ENCODE measurements around the gene MIPEP. TPM values are rescaled to one million over a fixed set of nuclear protein-coding genes. Genes with fewer than 3 reads are reported as not detected.

Gene MIPEP
- total and polyA plus RNA-seq, 2 experiments from 2014 or later: 12.6 to 19.6 TPM

DNA sequence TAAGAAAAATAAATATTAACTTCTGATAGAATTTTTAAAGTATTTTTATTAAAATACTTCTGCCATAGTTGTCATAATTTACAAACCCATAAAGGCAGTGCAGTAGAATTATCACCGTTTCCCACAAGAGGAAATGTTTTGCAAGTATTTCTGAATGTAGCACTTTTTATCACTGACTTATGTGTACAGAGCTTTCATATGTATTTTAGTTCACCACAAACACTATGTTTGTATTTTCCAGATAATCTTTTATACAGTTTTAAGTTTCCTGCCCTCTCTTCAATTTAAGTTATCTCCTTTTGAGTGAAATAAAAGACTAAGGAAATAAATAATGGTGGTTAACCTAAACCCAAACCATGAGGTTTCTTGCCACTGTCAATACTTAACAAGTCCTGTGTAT, 24.2 kb downstream of the MIPEP start:
- Histone ChIP-seq H3K9me3 (ENCODE audit: low read depth) (no peaks in the 10 kb centered on the region), H3K4me3 (no peak overlapping the region), H3K27ac (no peak overlapping the region), H3F3A (ENCODE audit: insufficient read depth) (peaks cover 11% of the 10 kb centered on the region; the same call in 1 of the 2 replicates), H3K4me2 (ENCODE audit: unreplicated experiment) (no peak overlapping the region), H3K4me1 (ENCODE audit: insufficient read depth) (peaks cover 24% of the 10 kb centered on the region), H3K9ac (no peak overlapping the region), H4K20me1 (ENCODE audit: insufficient read depth) (no peaks in the 10 kb centered on the region), H3K9me2 (ENCODE audit: insufficient read depth) (no peaks in the 10 kb centered on the region), H3K27me3 (replicated peaks; ENCODE audit: insufficient read depth) (no peaks in the 10 kb centered on the region), H3K79me2 (ENCODE audit: insufficient read depth) (no peaks in the 10 kb centered on the region), H2AFZ (no peak overlapping the region), H3K36me3 (ENCODE audit: low read depth) (no peaks in the 10 kb centered on the region)
- DNase-seq: no peak
- WGBS, 2 experiments (ENCODE audit: low coverage in 1 of 2, low lambda C conversion rate in 2 of 2, missing lambda C conversion rate in 2 of 2): 74 to 84% methylated on average over 1 of the region's 1 CpG
- in situ Hi-C loops (cut with MboI): loop anchor here (10.0 kb wide), 1 partner anchor 290 kb away; the partner anchor contains the start of gene TNFRSF19
- TF ChIP-seq EZH2 (IDR thresholded peaks at IDR 0.05; ENCODE audit: insufficient read depth, poor library complexity, severe bottlenecking) (no peak), EZH2phosphoT487 (IDR thresholded peaks at IDR 0.05; ENCODE audit: insufficient read depth, low read depth) (no peak)

- in situ Hi-C loops (cut with MboI): loop anchor here (10.0 kb wide), 1 partner anchor 287 kb away; the partner anchor contains the start of gene TNFRSF19
- no peaks in the 10 kb centered on the region for H3K79me2 ChIP-seq (ENCODE audit: insufficient read depth)
- H3K4me2 ChIP-seq (ENCODE audit: unreplicated experiment): no peak overlapping the region
- H3K27me3 ChIP-seq (replicated peaks; ENCODE audit: insufficient read depth): no peaks in the 10 kb centered on the region
- no peaks in the 10 kb centered on the region for H3F3A ChIP-seq (ENCODE audit: insufficient read depth)
- no peak for TF ChIP-seq EZH2 (IDR thresholded peaks at IDR 0.05; ENCODE audit: insufficient read depth, poor library complexity, severe bottlenecking)
- no peaks in the 10 kb centered on the region for H3K4me1 ChIP-seq (ENCODE audit: insufficient read depth)
- 77 to 82% methylated on average over 2 of the region's 2 CpGs for WGBS, 2 experiments (ENCODE audit: low coverage in 1 of 2, low lambda C conversion rate in 2 of 2, missing lambda C conversion rate in 2 of 2)
- H3K9me2 ChIP-seq (ENCODE audit: insufficient read depth): no peaks in the 10 kb centered on the region
- no peaks in the 10 kb centered on the region for H3K9me3 ChIP-seq (ENCODE audit: low read depth)
- H3K9ac ChIP-seq: no peak overlapping the region
- H3K27ac ChIP-seq: no peak overlapping the region
- H2AFZ ChIP-seq: no peak overlapping the region
- no peak for DNase-seq
- peaks cover 4% of the 10 kb centered on the region; the same call in 1 of the 2 replicates for H3K36me3 ChIP-seq (ENCODE audit: low read depth)
- H4K20me1 ChIP-seq (ENCODE audit: insufficient read depth): no peaks in the 10 kb centered on the region
- H3K4me3 ChIP-seq: no peak overlapping the region
Observed at GRCh38 chr13:23861310-23861709, 27.9 kb downstream of the MIPEP start.

- Histone ChIP-seq H3K4me1 (ENCODE audit: insufficient read depth) (no peaks in the 10 kb centered on the region), H3K9ac (no peak overlapping the region), H3K79me2 (ENCODE audit: insufficient read depth) (no peaks in the 10 kb centered on the region), H3K9me2 (ENCODE audit: insufficient read depth) (no peaks in the 10 kb centered on the region), H3K4me3 (no peak overlapping the region), H3F3A (ENCODE audit: insufficient read depth) (no peaks in the 10 kb centered on the region), H4K20me1 (ENCODE audit: insufficient read depth) (no peaks in the 10 kb centered on the region), H3K9me3 (ENCODE audit: low read depth) (no peaks in the 10 kb centered on the region), H3K36me3 (ENCODE audit: low read depth) (peaks cover 4% of the 10 kb centered on the region; the same call in 1 of the 2 replicates), H3K4me2 (ENCODE audit: unreplicated experiment) (no peak overlapping the region), H3K27ac (no peak overlapping the region), H3K27me3 (replicated peaks; ENCODE audit: insufficient read depth) (no peaks in the 10 kb centered on the region), H2AFZ (no peak overlapping the region)
- DNase-seq: no peak
- in situ Hi-C loops (cut with MboI): loop anchor here (10.0 kb wide), 1 partner anchor 285 kb away; the partner anchor contains the start of gene TNFRSF19
- TF ChIP-seq EZH2 (IDR thresholded peaks at IDR 0.05; ENCODE audit: insufficient read depth, poor library complexity, severe bottlenecking) (no peak), EZH2phosphoT487 (IDR thresholded peaks at IDR 0.05; ENCODE audit: insufficient read depth, low read depth) (no peak)
- 94 to 100% methylated on average over 2 of the region's 2 CpGs for WGBS, 2 experiments (ENCODE audit: low coverage in 1 of 2, low lambda C conversion rate in 2 of 2, missing lambda C conversion rate in 2 of 2)
Observed at GRCh38 chr13:23859904-23860303, 29.3 kb downstream of the MIPEP start.

- Histone ChIP-seq H3K9ac (no peak overlapping the region), H3K27me3 (replicated peaks; ENCODE audit: insufficient read depth) (no peaks in the 10 kb centered on the region), H3K9me3 (ENCODE audit: low read depth) (no peaks in the 10 kb centered on the region), H3K79me2 (ENCODE audit: insufficient read depth) (no peaks in the 10 kb centered on the region), H3K4me1 (ENCODE audit: insufficient read depth) (no peaks in the 10 kb centered on the region), H3K4me3 (no peak overlapping the region), H3K27ac (no peak overlapping the region), H3F3A (ENCODE audit: insufficient read depth) (no peaks in the 10 kb centered on the region), H3K36me3 (ENCODE audit: low read depth) (peaks cover 4% of the 10 kb centered on the region; the same call in 1 of the 2 replicates), H2AFZ (no peak overlapping the region), H3K9me2 (ENCODE audit: insufficient read depth) (no peaks in the 10 kb centered on the region), H3K4me2 (ENCODE audit: unreplicated experiment) (no peak overlapping the region), H4K20me1 (ENCODE audit: insufficient read depth) (no peaks in the 10 kb centered on the region)
- in situ Hi-C loops (cut with MboI): no loop called here
- TF ChIP-seq EZH2 (IDR thresholded peaks at IDR 0.05; ENCODE audit: insufficient read depth, poor library complexity, severe bottlenecking): no peak
- TF ChIP-seq EZH2phosphoT487 (IDR thresholded peaks at IDR 0.05; ENCODE audit: insufficient read depth, low read depth): no peak
- no peak for DNase-seq
Observed at GRCh38 chr13:23859455-23859854, 29.7 kb downstream of the MIPEP start.

GRCh38 chr13:23858546-23858945, 30.7 kb downstream of the MIPEP start:
- no peaks in the 10 kb centered on the region for H3K9me2 ChIP-seq (ENCODE audit: insufficient read depth)
- H3K9me3 ChIP-seq (ENCODE audit: low read depth): no peaks in the 10 kb centered on the region
- no peak overlapping the region for H3K27ac ChIP-seq
- H3K4me2 ChIP-seq (ENCODE audit: unreplicated experiment): no peak overlapping the region
- no peaks in the 10 kb centered on the region for H3K79me2 ChIP-seq (ENCODE audit: insufficient read depth)
- no peak overlapping the region for H3K9ac ChIP-seq
- H3K27me3 ChIP-seq (replicated peaks; ENCODE audit: insufficient read depth): no peaks in the 10 kb centered on the region
- no peak for TF ChIP-seq EZH2 (IDR thresholded peaks at IDR 0.05; ENCODE audit: insufficient read depth, poor library complexity, severe bottlenecking)
- TF ChIP-seq EZH2phosphoT487 (IDR thresholded peaks at IDR 0.05; ENCODE audit: insufficient read depth, low read depth): no peak
- no peak for DNase-seq
- H3K4me1 ChIP-seq (ENCODE audit: insufficient read depth): no peaks in the 10 kb centered on the region
- no peak overlapping the region for H3K4me3 ChIP-seq
- in situ Hi-C loops (cut with MboI): no loop called here
- peaks cover 4% of the 10 kb centered on the region; the same call in 1 of the 2 replicates for H3K36me3 ChIP-seq (ENCODE audit: low read depth)
- H4K20me1 ChIP-seq (ENCODE audit: insufficient read depth): no peaks in the 10 kb centered on the region
- WGBS, 2 experiments (ENCODE audit: low coverage in 1 of 2, low lambda C conversion rate in 2 of 2, missing lambda C conversion rate in 2 of 2): 76 to 83% methylated on average over 5 of the region's 5 CpGs
- H3F3A ChIP-seq (ENCODE audit: insufficient read depth): no peaks in the 10 kb centered on the region
- no peak overlapping the region for H2AFZ ChIP-seq

All from GM23248 (cell line).